Keratinocyte (primary cell): ENCODE measurements around the gene SCYGR4.

Experiments
- CTCF ChIP-seq, 3 experiments: IDR thresholded peaks in 1 of 3; conservative IDR thresholded peaks in 1 of 3; optimal IDR thresholded peaks in 1 of 3; 2 replicates in 2 of 3; 3 replicates in 1 of 3; pipeline versions ENCODE3 to v1.5.1; 2011; ENCODE audit warnings: low read length in 3 of 3, mild to moderate bottlenecking in 3 of 3, moderate library complexity in 2 of 3, control low read depth in 1 of 3, inconsistent platforms in 1 of 3; ENCODE audit not compliant: insufficient read depth in 2 of 3; ENCODE audit errors: extremely low read depth in 1 of 3
- EZH2 ChIP-seq: IDR thresholded peaks from one replicate; pipeline ENCODE4 v1.6.1; 2012; ENCODE audit warnings: inconsistent platforms, mild to moderate bottlenecking, low read length, moderate library complexity

DNA sequence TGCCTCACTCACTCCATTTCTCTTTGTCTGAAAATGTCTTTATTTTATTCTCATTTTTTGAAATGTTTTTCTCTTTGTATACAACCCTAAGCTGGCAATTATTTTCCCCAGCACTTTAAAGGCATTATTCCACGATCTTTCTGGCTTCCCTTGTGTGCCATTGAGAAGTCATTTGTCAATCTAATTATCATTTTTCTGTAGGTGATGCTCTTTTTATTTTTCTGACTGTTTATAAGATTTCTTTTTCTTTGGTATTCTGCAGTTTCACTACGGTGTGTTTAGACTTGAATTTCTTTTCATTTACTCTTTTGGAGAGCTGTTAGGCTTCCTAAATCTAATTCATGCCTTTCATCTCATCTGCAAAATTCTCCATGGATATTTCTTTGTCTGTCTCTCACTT is 8.1 kb downstream of the SCYGR4 start:
- TF ChIP-seq CTCF (optimal IDR thresholded peaks at IDR 0.05 in 1 of 3, IDR thresholded peaks at IDR 0.05 in 1 of 3, conservative IDR thresholded peaks at IDR 0.05 in 1 of 3; ENCODE audit: extremely low read depth in 1 of 3, insufficient read depth in 2 of 3, low read length in 3 of 3) (no peak), EZH2 (no peak)
